Central memory CD4-positive, alpha-beta T cell (primary cell): ENCODE results near the gene C9orf78.
A peak's percentile ranks its signal among the peaks of the same experiment; 100 is the strongest.

Experiments used
- DNase-seq: peaks from one replicate; pipeline ENCODE4 v3.0.0; 2022
- total RNA-seq, 3 experiments: gene quantifications; one replicate each; lab custom pipeline; 2026; lab: John Stamatoyannopoulos, UW

Gene C9orf78
- 134 to 178 (median 147) reads per million in 3 experiments for total RNA-seq

- peak; percentile 97 for DNase-seq
Observed at GRCh38 chr9:129835128-129835859, at the start of gene C9orf78, which contains the start of gene USP20. Gene C9orf78, minus strand, starts transcription at chr9:129835275. Its CDS starts 54 bp downstream, at chr9:129835221. Gene USP20, plus strand, starts transcription at chr9:129835458. Its CDS starts 17,098 bp downstream, at chr9:129852556.

- peak; percentile 95 for DNase-seq
Observed at GRCh38 chr9:129884220-129885017, 49.3 kb upstream of the C9orf78 start.

GRCh38 chr9:129881547-129882324 is 46.7 kb upstream of the C9orf78 start:
- DNase-seq: no peak

- no peak for DNase-seq
Observed at GRCh38 chr9:129880654-129881546, 45.8 kb upstream of the C9orf78 start.

GRCh38 chr9:129879991-129880653 is 45.0 kb upstream of the C9orf78 start:
- no peak for DNase-seq

- DNase-seq: no peak
Observed at GRCh38 chr9:129879103-129879699, 44.1 kb upstream of the C9orf78 start.

GRCh38 chr9:129878291-129878690 is 43.2 kb upstream of the C9orf78 start:
- no peak for DNase-seq

- no peak for DNase-seq
Observed at GRCh38 chr9:129876815-129877214, 41.7 kb upstream of the C9orf78 start.

GRCh38 chr9:129875687-129876395 is 40.8 kb upstream of the C9orf78 start:
- no peak for DNase-seq

GRCh38 chr9:129875181-129875611 is 40.1 kb upstream of the C9orf78 start:
- no peak for DNase-seq

GRCh38 chr9:129874261-129875101 is 39.4 kb upstream of the C9orf78 start:
- DNase-seq: no peak

GRCh38 chr9:129873563-129874190 is 38.6 kb upstream of the C9orf78 start:
- no peak for DNase-seq

GRCh38 chr9:129871046-129871445 is 36.0 kb upstream of the C9orf78 start:
- DNase-seq: no peak

- no peak for DNase-seq
Observed at GRCh38 chr9:129869585-129870501, 34.8 kb upstream of the C9orf78 start.

- peak; percentile 97 for DNase-seq
Observed at GRCh38 chr9:129868872-129869486, 33.9 kb upstream of the C9orf78 start.

- DNase-seq: no peak
Observed at GRCh38 chr9:129868023-129868871, 33.2 kb upstream of the C9orf78 start.
